NCI-H128 (cell line): ENCODE measurements around the gene RHBDF1.
A peak's percentile ranks its signal among the peaks of the same experiment; 100 is the strongest.

Source experiments
- DNase-seq: peaks from one replicate; lab custom pipeline; 2025; ENCODE audit not compliant: unreplicated experiment; lab: John Stamatoyannopoulos, UW

The RHBDF1 gene, protein sequence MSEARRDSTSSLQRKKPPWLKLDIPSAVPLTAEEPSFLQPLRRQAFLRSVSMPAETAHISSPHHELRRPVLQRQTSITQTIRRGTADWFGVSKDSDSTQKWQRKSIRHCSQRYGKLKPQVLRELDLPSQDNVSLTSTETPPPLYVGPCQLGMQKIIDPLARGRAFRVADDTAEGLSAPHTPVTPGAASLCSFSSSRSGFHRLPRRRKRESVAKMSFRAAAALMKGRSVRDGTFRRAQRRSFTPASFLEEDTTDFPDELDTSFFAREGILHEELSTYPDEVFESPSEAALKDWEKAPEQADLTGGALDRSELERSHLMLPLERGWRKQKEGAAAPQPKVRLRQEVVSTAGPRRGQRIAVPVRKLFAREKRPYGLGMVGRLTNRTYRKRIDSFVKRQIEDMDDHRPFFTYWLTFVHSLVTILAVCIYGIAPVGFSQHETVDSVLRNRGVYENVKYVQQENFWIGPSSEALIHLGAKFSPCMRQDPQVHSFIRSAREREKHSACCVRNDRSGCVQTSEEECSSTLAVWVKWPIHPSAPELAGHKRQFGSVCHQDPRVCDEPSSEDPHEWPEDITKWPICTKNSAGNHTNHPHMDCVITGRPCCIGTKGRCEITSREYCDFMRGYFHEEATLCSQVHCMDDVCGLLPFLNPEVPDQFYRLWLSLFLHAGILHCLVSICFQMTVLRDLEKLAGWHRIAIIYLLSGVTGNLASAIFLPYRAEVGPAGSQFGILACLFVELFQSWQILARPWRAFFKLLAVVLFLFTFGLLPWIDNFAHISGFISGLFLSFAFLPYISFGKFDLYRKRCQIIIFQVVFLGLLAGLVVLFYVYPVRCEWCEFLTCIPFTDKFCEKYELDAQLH

DNA sequence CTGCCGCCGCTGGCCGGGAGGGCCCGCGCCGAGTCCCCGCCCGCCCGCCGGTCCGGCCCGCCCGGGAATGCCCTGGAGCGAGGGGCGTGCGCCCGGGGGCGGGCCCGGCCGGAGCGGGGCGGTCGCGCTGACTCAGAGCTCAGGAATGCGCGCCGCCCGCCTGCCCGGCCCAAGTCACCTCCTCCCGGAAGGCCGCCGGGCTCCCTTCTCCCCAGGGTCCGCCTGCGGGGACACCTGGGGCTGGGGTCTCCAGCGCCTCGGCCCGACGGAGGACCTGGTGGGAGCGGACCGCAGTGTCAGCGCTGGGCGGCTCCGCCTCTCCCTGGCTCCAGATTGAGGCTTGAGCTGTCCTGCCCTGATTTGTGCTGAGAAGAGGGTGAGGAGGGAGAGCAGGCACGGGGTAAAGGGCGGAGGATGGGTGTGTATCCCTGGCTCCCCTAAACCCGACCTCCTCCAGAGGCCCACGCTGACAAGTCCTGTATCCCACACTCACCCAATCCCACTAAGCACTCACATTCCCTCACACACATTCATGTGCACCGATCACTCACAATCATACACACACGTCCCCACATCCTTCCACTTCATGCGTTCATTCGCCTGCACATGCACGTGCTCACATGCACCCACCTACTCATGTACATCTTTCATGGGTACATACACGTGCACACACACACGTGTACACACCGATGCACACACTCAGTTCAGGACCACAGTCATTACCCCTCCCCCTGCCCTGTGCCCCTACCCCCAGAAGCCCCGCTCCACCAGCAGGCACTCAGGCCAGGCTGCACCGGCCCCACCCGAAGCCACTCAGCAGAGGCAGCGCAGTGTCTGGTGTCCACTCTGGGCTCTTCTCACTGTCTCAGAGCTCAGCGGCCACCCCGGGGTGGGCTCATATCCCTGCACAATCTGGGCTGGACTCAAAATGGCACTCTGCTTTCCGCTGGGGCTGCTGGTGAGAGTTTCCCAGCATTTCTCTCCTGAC is at the start of gene RHBDF1:
Gene RHBDF1, minus strand, starts transcription at position 71 of the 988 bp plus-strand sequence. CDS start 7,616 bp downstream, outside the sequence.
- no peak for DNase-seq

DNA sequence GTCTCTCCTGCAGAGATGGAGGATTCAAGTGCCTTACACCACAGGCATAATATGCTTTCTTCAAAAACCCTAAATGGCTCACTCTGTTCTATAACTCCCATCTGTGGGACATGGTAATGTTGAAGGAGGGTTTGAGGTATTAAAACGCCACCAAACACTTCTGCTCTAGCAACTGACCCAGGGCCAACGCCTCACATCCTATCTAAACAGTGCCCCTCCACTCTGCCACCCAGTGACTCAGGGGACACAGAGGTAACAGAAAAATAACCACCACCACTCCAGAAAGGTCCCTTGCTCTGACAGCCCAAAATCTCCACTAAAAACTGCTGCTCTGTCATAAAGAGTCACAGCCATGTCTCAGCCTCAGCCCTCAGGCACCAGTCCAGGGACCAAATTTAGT is 48.3 kb upstream of the RHBDF1 start:
- no peak for DNase-seq

DNA sequence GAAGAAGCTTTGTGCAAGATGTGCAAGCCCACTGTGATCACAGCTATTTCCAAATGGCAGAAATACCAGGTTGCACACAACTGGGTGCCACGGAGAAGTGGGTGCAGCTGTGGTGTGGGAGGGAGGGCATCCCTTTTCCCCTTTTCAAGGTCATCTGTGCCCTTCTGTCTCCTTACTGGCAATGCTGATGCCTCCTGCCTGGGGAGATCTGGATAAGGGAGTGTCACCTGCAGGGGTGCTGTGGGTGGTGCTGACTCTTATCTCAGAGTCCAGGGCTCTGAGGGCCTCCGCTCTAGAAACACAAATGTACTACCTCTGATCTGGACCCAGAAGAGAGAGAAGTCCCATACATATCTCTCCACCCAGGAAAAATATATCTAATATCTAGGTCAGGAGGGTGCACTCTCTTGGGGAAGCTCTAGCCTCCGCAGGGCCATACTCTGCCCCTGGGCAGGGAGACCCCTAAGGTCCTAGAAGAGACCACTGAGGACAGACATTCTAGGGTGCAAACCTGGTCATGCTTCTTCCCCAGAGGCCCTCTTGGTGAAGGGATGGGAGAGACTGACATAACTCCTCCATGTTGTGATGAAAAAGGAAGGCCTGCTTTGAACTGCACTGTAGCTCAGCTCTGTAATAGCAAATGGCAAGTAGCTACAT is 47.5 kb upstream of the RHBDF1 start:
- DNase-seq = no peak

- no peak for DNase-seq
Observed at GRCh38 chr16:119295-119694, 46.9 kb upstream of the RHBDF1 start.

GRCh38 chr16:118857-119256 is 46.4 kb upstream of the RHBDF1 start:
- DNase-seq = no peak

DNA sequence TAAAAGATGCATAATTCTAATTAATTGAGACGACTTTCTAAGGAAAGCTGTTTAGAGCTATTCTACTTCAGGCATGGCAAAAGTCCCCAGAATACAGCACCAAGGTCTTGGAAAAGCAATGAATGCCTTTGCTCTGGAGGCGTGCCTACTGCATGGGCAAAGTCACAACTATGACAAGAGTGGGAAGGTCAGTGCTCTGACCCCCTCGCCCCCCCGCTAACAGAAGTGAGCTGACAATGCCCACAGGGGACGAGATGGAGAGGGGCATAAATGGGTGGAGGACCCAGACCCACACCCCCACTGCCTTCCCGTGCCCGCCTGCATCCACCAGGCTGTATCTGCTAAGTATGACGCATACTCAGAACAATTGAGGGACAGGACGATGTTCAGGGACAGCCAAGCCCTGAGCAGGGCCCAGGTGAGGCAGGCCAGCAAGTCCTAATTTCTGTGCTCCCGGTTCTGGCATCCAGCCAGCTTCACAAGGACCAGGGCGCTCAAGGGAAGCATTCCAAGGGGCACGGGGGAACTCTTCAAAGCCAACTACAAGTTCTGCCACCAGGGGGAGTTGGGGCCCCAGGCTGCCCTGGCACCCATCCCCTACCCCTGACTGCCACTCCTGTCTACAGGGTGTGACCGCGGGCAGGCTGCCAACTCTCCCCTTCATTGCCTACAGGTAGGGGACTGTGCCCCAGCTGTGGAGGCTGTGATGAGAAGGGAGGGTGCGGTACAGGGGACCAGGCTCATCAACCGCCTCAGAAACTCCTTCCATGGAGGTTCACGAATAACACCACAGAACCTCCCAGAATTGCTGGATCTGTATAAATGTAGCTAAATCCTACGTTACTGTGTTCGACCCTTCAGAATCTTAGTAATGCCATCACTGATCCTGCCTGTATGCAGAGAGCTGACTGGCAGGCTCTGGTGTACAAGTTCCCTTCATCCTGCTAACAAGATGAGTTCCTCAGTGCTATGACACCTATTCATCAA is 45.2 kb upstream of the RHBDF1 start:
- peak; percentile 23 for DNase-seq

GRCh38 chr16:116015-116414 is 43.6 kb upstream of the RHBDF1 start:
- DNase-seq = no peak

DNA sequence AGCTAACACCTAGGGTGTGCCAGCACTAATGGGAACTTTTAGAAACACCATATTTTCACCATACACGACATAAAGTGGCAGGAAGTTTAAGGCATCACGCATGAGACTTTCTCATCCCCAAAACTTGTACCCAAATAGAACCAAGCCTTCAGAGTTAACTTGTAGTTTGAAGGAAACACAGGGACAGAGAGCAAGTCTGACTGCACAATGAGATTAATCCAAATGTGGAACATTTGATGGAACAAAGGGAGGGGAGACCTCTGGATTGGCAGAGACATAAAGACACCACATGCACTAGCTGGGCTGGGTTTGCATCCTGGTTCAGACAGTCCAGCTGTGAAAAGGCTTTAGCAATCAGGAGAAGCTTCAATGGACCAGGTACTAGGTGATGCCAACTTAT is 41.9 kb upstream of the RHBDF1 start:
- no peak for DNase-seq

GRCh38 chr16:112153-112840 is 39.9 kb upstream of the RHBDF1 start:
- no peak for DNase-seq

GRCh38 chr16:106623-107324 is 34.3 kb upstream of the RHBDF1 start:
- no peak for DNase-seq

GRCh38 chr16:105521-105920 is 33.1 kb upstream of the RHBDF1 start:
- no peak for DNase-seq

DNA sequence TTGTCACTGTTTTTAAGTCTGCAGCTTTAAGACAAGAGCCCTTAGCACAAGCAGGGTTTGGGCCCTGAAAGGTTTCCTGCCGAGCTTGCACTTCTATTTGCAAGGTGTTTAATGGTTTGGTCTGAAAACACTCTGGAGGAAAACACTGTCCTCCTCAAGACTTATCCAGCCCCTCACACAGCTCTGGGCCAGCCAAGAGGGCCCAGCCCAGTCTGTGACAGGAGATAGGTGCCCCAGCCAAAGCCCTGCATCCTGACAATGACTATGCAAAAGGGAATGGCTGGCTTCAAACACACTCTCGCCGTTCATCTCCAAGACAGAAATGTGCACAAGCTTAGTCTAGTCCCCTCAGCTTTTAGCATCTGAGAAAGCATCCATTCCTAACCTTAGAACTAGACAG is 32.5 kb upstream of the RHBDF1 start:
- no peak for DNase-seq

DNA sequence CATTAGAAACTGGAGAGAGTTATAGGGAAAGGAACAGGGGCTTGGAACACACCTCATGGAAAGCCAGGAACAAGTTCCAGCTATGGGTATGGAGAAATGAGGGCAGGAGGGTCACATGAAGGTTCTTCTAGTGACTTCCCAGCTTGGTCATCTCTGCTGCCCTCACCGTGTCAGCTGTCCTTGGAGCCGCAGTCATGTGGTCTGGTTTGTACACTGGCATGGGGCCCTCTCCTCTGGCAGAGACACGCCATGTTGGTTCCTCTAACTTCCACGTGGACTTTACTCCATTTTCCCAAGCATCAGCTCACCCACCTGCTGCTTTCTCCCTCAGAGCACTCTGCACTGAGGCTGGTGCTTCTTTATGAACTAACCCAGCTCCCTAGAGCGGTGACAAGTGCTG is 31.9 kb upstream of the RHBDF1 start:
- no peak for DNase-seq

GRCh38 chr16:102060-102855 is 29.8 kb upstream of the RHBDF1 start:
- no peak for DNase-seq

GRCh38 chr16:101586-101985 is 29.2 kb upstream of the RHBDF1 start:
- DNase-seq = no peak

DNA sequence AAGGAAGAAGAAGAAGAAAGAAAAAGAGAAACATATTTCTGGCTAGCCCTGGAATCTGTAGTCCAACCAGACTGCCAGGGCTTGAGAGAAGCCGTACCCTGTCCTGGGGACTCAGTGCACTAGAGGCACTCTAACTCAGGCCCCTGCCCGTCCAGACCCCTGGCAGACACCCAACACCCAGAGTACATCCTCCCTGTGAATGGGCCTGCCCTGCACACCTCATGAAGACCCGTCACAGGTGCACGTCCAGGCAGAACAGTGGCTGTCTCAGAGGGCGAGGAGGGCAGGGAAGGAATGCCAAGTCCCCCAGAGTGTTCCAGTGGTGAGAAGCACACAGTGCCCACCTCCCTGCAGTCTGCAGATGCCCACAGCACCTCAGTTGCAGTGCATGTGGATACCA is 28.6 kb upstream of the RHBDF1 start:
- no peak for DNase-seq

DNA sequence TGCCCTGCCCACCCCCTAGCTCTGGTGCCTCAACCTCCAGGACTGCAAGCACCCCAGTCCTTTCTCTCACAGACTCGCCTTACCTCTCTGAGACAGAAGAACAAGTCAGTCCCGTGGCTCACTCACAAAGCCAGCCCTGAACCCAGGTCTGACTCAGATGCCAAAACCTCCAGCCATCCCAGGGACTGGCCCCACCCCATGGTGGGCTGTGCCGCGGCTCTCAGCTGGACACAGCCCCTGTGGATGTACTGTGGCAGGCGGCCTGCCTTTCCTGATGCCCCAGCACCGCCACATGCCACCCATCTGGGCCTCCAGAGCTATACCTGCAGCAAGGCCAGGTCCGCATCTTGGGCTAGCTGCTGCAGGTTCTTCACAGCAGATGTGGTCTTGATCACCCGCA is 25.4 kb upstream of the RHBDF1 start:
- no peak for DNase-seq
